DND-41 (cell line): ENCODE measurements around the gene RAB3B.

Experiments used
- ATAC-seq: fragments of 200-7000 bp; cut with Tn5 transposase; 3 replicates; pipeline ENCODE4 v1.9.1; 2021; ENCODE audit warnings: low read depth; ENCODE audit not compliant: insufficient read depth
- DNase-seq: peaks from one replicate; pipeline ENCODE4 v3.0.0-alpha.2; 2020
- H2AFZ ChIP-seq: 2 replicates; pipeline ENCODE4 v1.6.0; 2012; ENCODE audit warnings: low read depth, low read length
- H3K27ac ChIP-seq: 2 replicates; pipeline ENCODE4 v1.5.1; 2012; ENCODE audit warnings: low read length, inconsistent platforms
- H3K27me3 ChIP-seq: fragments of 200-600 bp; sonication (generic); 2 replicates; pipeline ENCODE4 v1.6.0; 2012; ENCODE audit warnings: low read length, mild to moderate bottlenecking, inconsistent platforms; ENCODE audit not compliant: insufficient read depth, poor library complexity
- H3K36me3 ChIP-seq: 2 replicates; pipeline ENCODE4 v1.5.1; 2012; ENCODE audit warnings: low read length, inconsistent platforms; ENCODE audit not compliant: insufficient read depth
- H3K4me1 ChIP-seq: 2 replicates; pipeline ENCODE4 v1.5.1; 2012; ENCODE audit warnings: mild to moderate bottlenecking, low read length; ENCODE audit not compliant: insufficient read depth
- H3K4me2 ChIP-seq: 2 replicates; pipeline ENCODE4 v1.6.0; 2012; ENCODE audit warnings: mild to moderate bottlenecking, moderate library complexity, low read length, inconsistent platforms; ENCODE audit not compliant: insufficient read depth
- H3K4me3 ChIP-seq, 2 experiments: fragments of 200-600 bp in 1 of 2; shearing (Covaris generic) in 1 of 2; 2 replicates each; pipeline ENCODE4 v1.5.1; 2012 to 2016; ENCODE audit warnings: inconsistent platforms in 2 of 2, low read length in 2 of 2, mild to moderate bottlenecking in 2 of 2, low read depth in 1 of 2, moderate library complexity in 1 of 2
- H3K79me2 ChIP-seq: 2 replicates; pipeline ENCODE4 v1.6.0; 2012; ENCODE audit warnings: low read length, inconsistent platforms; ENCODE audit not compliant: insufficient read depth
- H3K9ac ChIP-seq: 2 replicates; pipeline ENCODE4 v1.6.0; 2012; ENCODE audit warnings: low read depth, mild to moderate bottlenecking, inconsistent platforms, low read length, moderate library complexity
- H3K9me3 ChIP-seq: 2 replicates; pipeline ENCODE4 v1.5.1; 2012; ENCODE audit warnings: low read length, moderate library complexity, mild to moderate bottlenecking, inconsistent platforms; ENCODE audit not compliant: insufficient read depth, severe bottlenecking
- H4K20me1 ChIP-seq: 2 replicates; pipeline ENCODE4 v1.6.0; 2012; ENCODE audit warnings: low read length; ENCODE audit not compliant: insufficient read depth
- CTCF ChIP-seq: IDR thresholded peaks from 2 replicates; pipeline ENCODE4 v1.5.1; 2012; ENCODE audit warnings: borderline replicate concordance, low read length, moderate library complexity, mild to moderate bottlenecking; ENCODE audit not compliant: poor library complexity, severe bottlenecking; ENCODE audit errors: extremely low read depth
- EZH2 ChIP-seq: IDR thresholded peaks from 3 replicates; pipeline ENCODE4 v1.6.1; 2012; ENCODE audit warnings: borderline replicate concordance, low read depth, mild to moderate bottlenecking, moderate library complexity, low read length, inconsistent platforms; ENCODE audit not compliant: severe bottlenecking

RAB3B gene

GRCh38 chr1:51990478-51990965, at the start of gene RAB3B:
Gene RAB3B, minus strand, starts transcription at chr1:51990700. Its CDS starts 13,583 bp downstream, at chr1:51977117.
- H4K20me1 ChIP-seq = no peaks in the 10 kb centered on the region
- H3K36me3 ChIP-seq = no peaks in the 10 kb centered on the region
- H3K9ac ChIP-seq = no peak within 1 kb of the TSS
- H3K9me3 ChIP-seq = no peaks in the 10 kb centered on the region
- no peak for TF ChIP-seq CTCF
- ATAC-seq = peak; percentile 19; the same call in 2 of the 3 replicates
- no peak within 1 kb of the TSS for H3K4me2 ChIP-seq
- no peaks in the 10 kb centered on the region for H3K79me2 ChIP-seq
- H3K27me3 ChIP-seq = peaks cover 2% of the 10 kb centered on the region
- H3K4me3 ChIP-seq = no peak within 1 kb of the TSS
- no peak within 1 kb of the TSS for H3K27ac ChIP-seq
- no peak within 1 kb of the TSS for H2AFZ ChIP-seq
- no peaks in the 10 kb centered on the region for H3K4me1 ChIP-seq
- no peak for DNase-seq

- H3K27ac ChIP-seq = no peak overlapping the region
- H2AFZ ChIP-seq = no peak overlapping the region
- TF ChIP-seq EZH2 = no peak
- TF ChIP-seq CTCF = no peak
- ATAC-seq (no peak), DNase-seq (no peak)
- H3K79me2 ChIP-seq = peaks cover 61% of the 10 kb centered on the region
- no peaks in the 10 kb centered on the region for H3K9me3 ChIP-seq
- H4K20me1 ChIP-seq = peaks cover 14% of the 10 kb centered on the region
- H3K4me1 ChIP-seq = peaks cover 18% of the 10 kb centered on the region
- no peak overlapping the region for H3K9ac ChIP-seq
- no peak overlapping the region for H3K4me3 ChIP-seq
- H3K4me2 ChIP-seq = no peak overlapping the region
- H3K27me3 ChIP-seq = no peaks in the 10 kb centered on the region
- peaks cover 69% of the 10 kb centered on the region for H3K36me3 ChIP-seq
Measured at GRCh38 chr1:52037909-52038308, 47.4 kb upstream of the RAB3B start.

GRCh38 chr1:52037402-52037814, 46.9 kb upstream of the RAB3B start:
- no peaks in the 10 kb centered on the region for H3K27me3 ChIP-seq
- peaks cover 23% of the 10 kb centered on the region for H3K4me1 ChIP-seq
- no peak overlapping the region for H2AFZ ChIP-seq
- no peak overlapping the region for H3K4me3 ChIP-seq
- DNase-seq = no peak
- no peak overlapping the region for H3K9ac ChIP-seq
- no peak for ATAC-seq
- H3K79me2 ChIP-seq = peaks cover 61% of the 10 kb centered on the region
- no peaks in the 10 kb centered on the region for H3K9me3 ChIP-seq
- no peak overlapping the region for H3K4me2 ChIP-seq
- peaks cover 74% of the 10 kb centered on the region for H3K36me3 ChIP-seq
- H3K27ac ChIP-seq = no peak overlapping the region
- H4K20me1 ChIP-seq = peaks cover 17% of the 10 kb centered on the region
- TF ChIP-seq EZH2 (no peak), CTCF (no peak)

- Histone ChIP-seq H2AFZ (peak overlapping the region; percentile 79), H3K9ac (peak overlapping the region; percentile 75), H4K20me1 (peaks cover 26% of the 10 kb centered on the region), H3K27ac (peak overlapping the region; percentile 85), H3K4me3 (peak overlapping the region; percentile 58 to 86; a peak in 3 of 4 replicates), H3K9me3 (no peaks in the 10 kb centered on the region), H3K4me1 (peaks cover 42% of the 10 kb centered on the region), H3K4me2 (peak overlapping the region; percentile 83), H3K36me3 (peaks cover 76% of the 10 kb centered on the region), H3K27me3 (no peaks in the 10 kb centered on the region), H3K79me2 (peaks cover 66% of the 10 kb centered on the region)
- DNase-seq (no peak), ATAC-seq (no peak)
- TF ChIP-seq CTCF = no peak
- no peak for TF ChIP-seq EZH2
Measured at GRCh38 chr1:52034050-52034384, 43.5 kb upstream of the RAB3B start.
